ENCODE results near the gene OAF. TPM values are rescaled to one million over a fixed set of nuclear protein-coding genes. Genes with fewer than 3 reads are reported as not detected.
"Not testable (repeated sequence)": the region's sequence is repeated elsewhere in the genome, so short reads cannot be mapped to it uniquely, and the experiment has no call there.

OAF gene
- total RNA-seq, 1 donor from 2014 or later = 68.4 TPM

DNA sequence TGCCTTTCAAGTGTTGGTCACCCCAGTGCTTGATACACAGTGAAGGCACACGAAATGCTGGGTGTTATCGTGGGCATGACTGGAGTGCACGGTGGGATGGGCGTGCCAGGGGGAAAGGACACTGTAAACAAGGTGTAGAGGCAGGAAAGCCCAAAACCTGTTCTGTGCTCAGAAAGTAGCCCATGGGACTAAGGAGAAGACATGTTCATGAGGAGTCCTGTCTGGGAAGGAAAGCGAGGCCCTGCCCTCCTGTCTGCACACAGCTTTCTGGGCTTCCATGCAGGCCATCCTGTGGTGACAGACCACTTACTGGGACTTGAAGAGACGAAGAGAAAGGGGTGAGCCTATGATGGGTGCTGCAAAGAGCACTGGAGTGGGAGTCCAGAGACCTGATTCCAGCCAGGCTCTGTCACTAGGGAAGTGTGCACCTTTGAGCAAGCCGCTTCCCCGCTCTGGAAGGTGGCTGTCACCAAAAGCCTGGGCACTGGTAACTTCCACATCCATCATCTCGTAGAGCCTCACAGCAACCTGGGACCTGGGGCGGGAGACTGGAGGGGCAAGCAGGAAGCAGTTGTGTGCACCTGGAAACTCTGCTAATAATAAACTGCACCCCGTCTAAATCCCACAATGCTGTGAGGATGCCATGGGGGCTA is 28.3 kb downstream of the OAF start:
- no peak for DNase-seq (ENCODE audit: low spot score)

DNA sequence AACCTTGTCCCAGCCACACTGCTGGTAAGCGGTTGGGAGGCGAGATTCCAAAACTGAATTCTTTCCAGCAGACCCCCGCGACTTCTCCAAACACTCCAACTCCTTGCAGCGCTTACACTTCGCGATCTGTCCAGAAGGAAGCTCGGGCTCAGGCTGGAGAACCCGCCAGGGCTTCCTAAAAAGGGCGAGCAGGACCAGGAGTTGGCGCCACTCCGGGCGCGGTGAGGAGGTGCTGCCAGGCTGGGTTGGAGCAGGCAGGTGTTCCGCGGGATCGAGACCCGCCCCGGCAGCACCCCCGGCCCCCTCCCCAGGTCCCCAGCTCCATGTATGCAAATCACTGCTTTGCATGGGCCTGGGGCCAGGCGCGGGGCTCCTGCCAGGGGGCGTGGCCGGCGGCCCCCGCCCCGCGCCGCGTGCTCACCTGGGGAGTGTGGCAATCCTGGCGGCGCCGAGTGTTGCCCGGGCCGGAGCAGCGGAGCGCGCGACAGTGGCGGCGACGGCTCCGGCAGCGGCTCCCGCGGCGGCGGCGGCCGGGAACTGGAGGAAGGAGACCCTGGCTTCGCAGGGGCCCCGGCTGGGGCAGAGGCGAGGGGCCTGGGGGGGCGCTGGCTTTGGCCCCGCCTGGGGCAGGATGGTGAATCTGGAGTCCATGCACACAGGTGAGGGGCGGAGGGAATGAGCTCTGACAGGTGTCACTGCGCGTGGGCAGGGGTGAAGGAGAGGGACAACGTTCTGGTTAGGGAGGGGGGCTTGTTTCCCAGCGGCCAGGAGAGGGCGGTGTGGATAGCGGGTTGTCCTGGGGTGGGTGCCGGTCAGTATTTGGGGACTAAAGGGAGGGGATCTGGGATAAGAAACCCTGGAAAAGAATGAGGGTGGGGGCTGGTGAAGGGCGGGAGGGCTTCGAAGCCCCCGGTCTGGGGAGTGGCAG is 29.1 kb downstream of the OAF start, which contains the start of gene POU2F3:
Gene POU2F3, plus strand, starts transcription at position 428 of the 928 bp plus-strand sequence. Its CDS starts 204 bp downstream, at position 632.
- DNase-seq (ENCODE audit: low spot score) = no peak

DNA sequence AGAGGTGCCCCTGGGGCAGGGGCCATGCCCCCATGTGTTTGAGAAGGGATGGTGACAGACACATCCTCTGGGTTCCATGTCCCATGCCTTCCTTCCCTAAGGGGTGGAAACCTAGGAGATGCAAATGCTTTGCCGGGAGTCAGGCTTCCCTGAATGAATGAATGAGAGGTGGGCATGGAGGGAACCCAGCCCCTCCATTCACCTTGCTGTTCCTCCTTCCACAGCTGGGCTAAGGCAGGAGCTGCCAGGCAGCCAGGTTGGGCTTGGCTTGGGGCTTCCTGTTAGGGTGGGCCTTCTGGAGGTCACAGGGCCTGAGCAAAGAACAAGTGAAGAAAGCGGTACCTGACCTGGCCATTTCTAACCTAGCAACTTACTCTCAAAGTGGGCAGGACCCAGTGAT is 30.0 kb downstream of the OAF start:
- no peak for DNase-seq (ENCODE audit: low spot score)

DNA sequence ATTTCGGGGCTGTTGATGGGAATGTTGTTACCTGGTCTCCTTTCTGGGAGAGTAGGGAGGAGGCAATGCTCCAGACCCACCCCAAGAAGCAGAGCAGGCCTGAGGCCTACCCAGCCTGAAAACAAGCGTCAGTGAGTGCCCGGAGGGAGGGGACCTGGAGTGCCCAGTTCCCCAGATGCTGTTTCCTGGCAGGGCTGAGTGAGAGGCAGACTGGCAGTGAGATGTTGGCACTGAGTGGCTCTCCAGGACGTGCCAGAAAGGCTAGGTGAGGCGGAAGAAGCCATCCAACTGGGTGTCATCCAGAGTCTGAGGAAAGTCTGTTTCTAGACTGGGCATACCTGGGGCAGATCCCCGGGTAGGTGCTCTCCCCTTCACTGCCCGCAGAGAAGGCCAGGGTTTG is 30.4 kb downstream of the OAF start:
- DNase-seq (ENCODE audit: low spot score) = no peak

- no peak for DNase-seq (ENCODE audit: low spot score)
Measured at GRCh38 chr11:120243221-120243620, 32.4 kb downstream of the OAF start.

- DNase-seq (ENCODE audit: low spot score) = no peak
Measured at GRCh38 chr11:120244476-120245365, 33.9 kb downstream of the OAF start.

DNA sequence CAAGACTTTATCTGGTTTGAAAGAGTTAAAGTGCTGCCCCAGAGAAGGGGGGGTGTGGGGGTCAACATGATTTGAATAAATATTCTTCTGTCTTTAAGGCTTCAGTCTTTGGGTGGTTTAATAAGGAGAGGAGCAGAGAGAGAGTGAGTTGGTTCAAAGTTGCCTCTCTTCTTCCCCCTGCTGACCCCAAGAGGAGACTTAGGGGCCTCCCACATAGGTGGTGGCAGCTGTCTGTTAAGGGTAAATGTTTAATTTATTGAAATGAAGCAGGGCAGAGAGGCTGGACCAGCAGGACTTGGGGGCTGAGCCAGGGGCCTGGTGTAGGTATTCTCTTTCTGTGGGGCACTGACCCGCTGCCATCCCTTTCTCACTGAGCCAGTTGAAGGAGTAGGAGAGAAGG is 34.6 kb downstream of the OAF start:
- DNase-seq (ENCODE audit: low spot score) = no peak

- DNase-seq (ENCODE audit: low spot score) = no peak
Measured at GRCh38 chr11:120248551-120249278, 37.9 kb downstream of the OAF start.

- no peak for DNase-seq (ENCODE audit: low spot score)
Measured at GRCh38 chr11:120249279-120250262, 38.7 kb downstream of the OAF start.

DNA sequence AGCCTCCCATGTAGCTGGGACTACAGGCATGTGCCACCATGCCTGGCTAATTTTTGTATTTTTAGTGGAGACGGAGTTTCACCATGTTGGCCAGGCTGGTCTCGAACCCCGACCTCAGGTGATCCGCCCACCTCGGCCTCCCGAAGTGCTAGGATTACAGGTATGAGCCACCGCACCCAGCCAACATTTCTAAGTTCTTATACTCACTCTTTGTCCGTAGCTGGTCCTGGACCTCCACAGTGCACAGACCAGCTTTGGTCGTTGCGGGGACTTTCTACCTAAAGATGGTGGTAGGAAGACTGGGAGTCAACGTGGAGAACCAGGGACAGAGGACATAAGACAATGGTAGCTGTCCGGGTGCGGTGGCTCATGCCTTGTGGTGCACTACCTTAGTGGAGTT is 42.5 kb downstream of the OAF start:
- not testable (repeated sequence) for DNase-seq (ENCODE audit: low spot score)

GRCh38 chr11:120254788-120255518 is 44.1 kb downstream of the OAF start:
- no peak for DNase-seq (ENCODE audit: low spot score)

- DNase-seq (ENCODE audit: low spot score) = no peak
Measured at GRCh38 chr11:120255519-120255866, 44.7 kb downstream of the OAF start.

DNA sequence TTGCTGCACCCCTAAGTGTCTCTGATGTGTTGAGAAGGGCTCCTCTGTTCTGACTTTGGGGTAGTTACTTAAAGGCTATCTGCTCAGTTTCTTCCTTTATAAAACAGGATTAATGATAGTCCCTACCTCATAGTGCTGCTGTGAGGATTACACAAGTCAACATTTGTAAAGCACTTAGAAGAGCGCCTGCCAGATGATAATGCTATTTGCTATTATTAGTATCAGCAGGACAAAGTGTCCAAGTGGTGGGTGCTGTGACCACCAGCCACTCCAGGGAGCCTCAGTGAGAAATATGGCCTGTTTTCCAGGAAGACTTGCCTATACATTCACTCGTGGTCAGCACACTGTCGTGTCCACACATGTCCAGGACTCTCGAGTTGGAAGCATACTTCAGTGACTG is 45.3 kb downstream of the OAF start:
- no peak for DNase-seq (ENCODE audit: low spot score)

DNA sequence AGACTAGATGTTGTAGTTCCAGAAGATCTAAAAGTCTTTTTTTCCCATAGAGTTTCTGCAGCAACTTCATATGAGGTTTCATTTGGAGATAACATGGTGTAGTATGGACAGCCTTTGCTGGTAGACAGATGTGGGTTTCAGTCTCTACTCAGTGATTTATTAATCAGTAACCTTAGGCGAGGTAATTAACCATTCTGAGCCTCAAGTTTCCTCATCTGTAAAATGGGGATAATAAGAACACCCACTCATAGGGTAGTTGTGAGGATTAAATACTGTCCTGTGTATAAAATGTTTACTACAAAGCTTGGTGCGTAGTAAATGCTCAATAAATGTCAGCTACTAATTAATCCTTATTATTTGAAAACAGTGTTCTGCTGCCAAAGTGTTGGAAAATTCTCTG is 45.9 kb downstream of the OAF start:
- DNase-seq (ENCODE audit: low spot score) = no peak

- no peak for DNase-seq (ENCODE audit: low spot score)
Measured at GRCh38 chr11:120257346-120257745, 46.5 kb downstream of the OAF start.

- no peak for DNase-seq (ENCODE audit: low spot score)
Measured at GRCh38 chr11:120258661-120259060, 47.8 kb downstream of the OAF start.

GRCh38 chr11:120259241-120259640 is 48.4 kb downstream of the OAF start:
- no peak for DNase-seq (ENCODE audit: low spot score)

DNA sequence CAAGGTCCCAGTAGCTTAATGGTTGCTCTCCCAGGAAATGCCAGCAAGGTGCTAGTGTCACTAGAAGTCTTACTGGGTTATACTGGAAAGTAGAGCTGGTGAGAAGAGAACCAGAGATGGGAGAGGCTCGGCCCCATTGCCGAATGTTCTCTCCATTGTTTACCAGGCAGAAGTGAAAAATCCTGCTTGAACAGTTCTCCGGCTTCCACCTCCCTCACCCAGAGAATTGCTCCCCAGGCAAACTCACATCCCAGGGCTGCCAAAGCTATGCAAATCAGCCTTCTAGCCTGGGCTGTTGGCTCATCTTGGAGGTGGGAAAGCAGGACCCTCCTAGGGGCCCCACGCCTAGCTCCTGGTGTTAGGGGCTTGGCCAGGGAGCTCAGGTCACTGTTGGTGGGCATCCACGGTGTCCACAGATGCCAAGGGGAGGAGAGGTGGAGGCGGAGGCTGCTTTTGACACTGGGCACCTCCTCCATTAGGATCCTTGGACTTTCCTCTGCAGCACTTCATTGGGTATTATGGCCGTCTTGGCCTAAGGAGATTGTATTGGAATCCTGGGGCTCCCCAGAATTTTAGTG is 49.2 kb downstream of the OAF start:
- no peak for DNase-seq (ENCODE audit: low spot score)

DNA sequence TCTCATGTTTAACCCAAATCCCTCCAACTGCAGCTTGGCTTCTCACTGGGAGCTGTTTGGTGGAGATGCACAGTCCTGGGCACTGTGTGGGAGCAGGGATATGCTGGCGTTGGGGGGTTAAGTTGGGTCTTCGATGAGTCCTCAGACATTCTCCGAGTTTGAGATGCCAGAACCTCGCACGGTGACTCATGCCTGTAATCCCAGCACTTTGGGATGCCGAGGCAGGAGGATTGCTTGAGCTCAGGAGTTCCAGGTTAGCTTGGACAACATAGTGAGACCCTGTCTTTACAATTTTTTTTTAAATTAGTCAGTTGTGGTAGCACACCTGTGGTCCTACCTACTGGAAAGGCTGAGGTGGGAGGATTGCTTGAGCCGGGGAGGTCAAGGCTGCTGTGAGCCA is 49.8 kb downstream of the OAF start:
- DNase-seq (ENCODE audit: low spot score) = no peak

Measured in mesenteric fat pad (tissue), 1 donor.